NCI-H460 (cell line): ENCODE data around the gene NDUFB6. TPM values are rescaled to one million over a fixed set of nuclear protein-coding genes. Genes with fewer than 3 reads are reported as not detected.
A peak's percentile ranks its signal among the peaks of the same experiment; 100 is the strongest.
"Not testable (repeated sequence)": the region's sequence is repeated elsewhere in the genome, so short reads cannot be mapped to it uniquely, and the experiment has no call there.

Experiments used
- DNase-seq: peaks from one replicate; pipeline ENCODE4 v3.0.0-alpha.2; 2016; ENCODE audit warnings: low read depth; ENCODE audit errors: extremely low read depth
- total RNA-seq: library from RNA; depleted of rRNA; stranded (reverse); fragments of >200 nt; shearing (Covaris generic); gene quantifications from 2 replicates; pipeline ENCODE4 v1.2.3, GENCODE V29; 2014; rRNA removed

Gene NDUFB6
- total RNA-seq, 1 experiment from 2014 or later: 51.0 TPM

DNA sequence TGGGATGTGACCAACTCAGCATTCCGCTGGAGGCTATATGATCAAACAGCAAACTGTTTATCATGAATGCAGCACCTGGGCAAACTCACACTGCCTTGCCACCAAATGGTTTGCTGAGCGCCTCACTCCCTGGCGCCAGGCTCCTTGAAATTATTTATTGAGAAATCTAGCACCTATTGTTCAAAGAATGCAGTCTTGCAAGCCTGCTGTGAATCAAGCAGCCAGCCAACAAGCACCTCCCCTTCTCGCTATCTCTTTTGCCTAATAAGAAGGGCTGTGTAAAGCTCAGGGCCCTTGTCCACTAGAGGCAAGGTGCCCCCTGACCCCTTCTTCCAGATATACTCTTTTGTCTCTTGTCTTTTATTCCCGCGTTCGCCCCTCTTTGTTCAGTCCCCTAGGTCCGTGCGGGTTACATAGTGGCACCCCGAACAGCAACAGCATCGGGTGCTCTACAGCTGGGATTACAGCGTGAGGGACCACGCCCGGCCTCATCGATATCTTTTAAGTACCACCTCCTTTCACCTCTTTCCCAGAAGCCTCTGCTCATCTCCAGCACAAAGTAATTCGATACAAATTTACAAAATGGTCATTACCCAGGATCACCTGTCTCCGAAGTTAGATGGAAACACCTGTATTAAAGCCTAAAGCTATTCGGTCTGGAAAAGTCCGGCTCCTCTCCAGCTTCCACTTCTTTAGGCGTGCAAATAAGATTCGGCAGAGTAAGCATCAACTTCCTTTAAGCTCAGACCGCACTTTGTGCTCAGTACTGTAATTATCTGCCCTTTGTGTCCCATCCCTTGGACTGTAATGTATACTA lies 47.9 kb downstream of the NDUFB6 start:
- DNase-seq: peak; percentile 32

DNA sequence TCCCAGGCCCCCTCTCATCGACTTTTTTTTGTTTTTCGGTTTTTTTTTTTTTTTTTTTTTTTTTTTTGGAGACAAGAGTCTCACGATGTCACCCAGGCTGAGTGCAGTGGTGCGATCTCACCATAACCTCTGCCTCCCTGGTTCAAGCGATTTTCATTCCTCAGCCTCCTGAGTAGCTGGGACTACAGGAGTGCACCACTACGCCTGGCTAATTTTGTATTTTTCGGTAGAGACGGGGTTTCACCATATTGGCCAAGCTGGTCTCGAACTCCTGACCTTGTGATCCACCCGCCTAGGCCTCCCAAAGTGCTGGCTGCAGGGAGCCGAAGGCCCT lies 48.4 kb downstream of the NDUFB6 start:
- DNase-seq: not testable (repeated sequence)

DNA sequence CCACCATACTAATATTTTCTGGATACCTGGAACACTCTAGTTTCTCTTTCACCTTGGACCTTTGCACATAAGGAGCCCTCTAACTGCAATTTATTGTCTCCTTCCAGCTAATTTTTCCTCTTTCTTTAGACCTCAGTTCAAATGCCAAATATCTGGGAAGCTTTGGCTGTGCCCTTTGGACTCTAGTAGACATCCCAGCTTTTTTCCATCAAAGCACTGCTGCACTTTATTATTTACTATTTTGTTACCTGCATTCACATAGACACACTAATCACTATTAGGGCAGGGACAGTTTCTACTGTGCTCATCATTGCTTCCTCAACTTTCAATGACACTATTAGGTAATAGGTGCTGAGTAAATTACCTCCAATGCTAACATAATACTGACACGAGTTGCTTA lies 49.0 kb downstream of the NDUFB6 start:
- DNase-seq: no peak

DNA sequence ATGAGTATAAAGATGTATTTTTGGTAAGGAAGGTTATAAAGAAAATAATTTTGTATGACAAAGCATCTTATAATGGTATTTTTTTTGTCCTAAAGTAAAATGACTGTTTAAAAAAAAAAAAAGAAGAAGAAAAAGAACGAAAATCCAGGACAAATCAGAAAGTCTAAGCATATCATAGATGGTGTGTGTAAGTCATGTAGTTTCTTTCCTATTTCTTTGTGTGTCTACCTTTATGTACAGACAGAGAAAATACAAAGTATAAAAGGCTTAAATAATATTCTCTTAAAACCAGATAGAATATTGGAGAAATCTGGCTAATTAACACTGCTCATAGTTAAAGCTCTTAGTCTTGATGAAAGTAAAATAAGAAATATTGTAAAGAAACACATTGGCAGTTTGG lies 54.7 kb downstream of the NDUFB6 start:
- DNase-seq: no peak

DNA sequence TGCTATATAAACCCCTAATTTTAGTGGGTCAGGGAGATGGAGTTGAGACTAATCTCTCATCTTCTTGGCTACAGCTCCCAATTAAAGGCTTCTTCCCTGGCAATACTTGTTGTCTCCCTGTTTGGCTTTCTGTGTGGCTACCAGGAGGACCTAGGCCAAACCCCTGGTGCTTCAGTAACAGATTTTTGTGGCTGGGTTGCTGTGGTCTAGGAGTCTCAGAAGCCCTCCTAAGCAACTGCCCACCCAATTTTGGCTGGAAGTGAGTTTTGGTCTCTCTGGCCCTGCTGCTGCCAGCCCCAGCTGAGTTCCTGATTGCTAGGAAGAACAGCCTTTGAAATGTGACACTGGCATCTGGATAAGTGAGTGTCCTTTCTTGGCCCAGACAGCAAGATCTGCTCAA lies 56.7 kb downstream of the NDUFB6 start:
- no peak for DNase-seq

DNA sequence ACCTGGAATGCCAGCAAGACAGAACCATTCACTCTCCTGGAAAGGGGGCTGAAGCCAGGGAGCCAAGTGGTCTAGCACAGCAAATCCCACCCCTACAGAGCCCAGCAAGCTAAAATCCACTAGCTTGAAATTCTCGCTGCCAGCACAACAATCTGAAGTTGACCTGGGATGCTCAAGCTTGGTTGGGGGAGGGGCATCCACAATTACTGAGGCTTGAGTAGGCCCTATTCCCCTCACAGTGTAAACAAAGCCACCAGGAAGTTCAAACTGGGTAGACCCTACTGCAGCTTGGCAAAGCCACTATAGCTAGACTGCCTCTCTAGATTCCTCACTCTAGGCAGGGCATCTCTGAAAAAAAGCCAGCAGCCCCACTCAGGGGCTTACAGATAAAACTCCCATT lies 64.2 kb downstream of the NDUFB6 start:
- no peak for DNase-seq

DNA sequence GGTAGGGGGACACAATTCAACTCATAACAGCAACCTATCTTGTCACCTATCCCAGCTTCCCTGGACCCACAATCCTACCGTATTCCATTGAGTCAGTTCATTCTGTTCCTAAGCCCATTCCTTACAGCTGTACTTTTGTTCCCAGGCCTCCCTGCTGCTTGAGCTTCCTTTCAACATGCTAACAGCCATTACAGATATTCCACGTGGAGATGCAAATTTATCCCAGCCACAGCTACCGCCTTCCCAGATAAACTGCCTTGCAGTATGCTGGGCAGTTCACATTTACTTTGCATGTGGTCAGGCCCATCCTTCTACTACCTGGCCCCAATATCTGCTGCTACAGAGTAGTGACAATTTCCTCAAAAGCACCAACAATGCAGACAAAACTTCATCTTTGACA lies 70.0 kb downstream of the NDUFB6 start:
- no peak for DNase-seq

Other genes with a start within 250 kb of the NDUFB6 start
- 20.3 and 20.7 TPM in 2 replicates for gene ACO1, start 188.5 kb downstream of the NDUFB6 start, total RNA-seq
- gene RIGI, start 47.0 kb downstream of the NDUFB6 start, total RNA-seq: 5.5 and 7.0 TPM in 2 replicates
- 1.4 and 11.5 TPM in 2 replicates for gene SMIM27, start 20.8 kb downstream of the NDUFB6 start, total RNA-seq
- 17.3 and 18.7 TPM in 2 replicates for gene TOPORS, start 20.6 kb downstream of the NDUFB6 start, total RNA-seq
- not detected in 2 replicates for gene TAF1L, start 62.5 kb upstream of the NDUFB6 start, total RNA-seq
- not detected in 2 replicates for gene TMEM215, start 210.4 kb upstream of the NDUFB6 start, total RNA-seq